Measurements from ENCODE around the gene CYP27A1. TPM values are rescaled to one million over a fixed set of nuclear protein-coding genes. Genes with fewer than 3 reads are reported as not detected.

Gene CYP27A1
- total and polyA plus RNA-seq, 2 of the 4 experiments (the other 2 are of a cell fraction) = 5.2 to 5.3 TPM

DNA sequence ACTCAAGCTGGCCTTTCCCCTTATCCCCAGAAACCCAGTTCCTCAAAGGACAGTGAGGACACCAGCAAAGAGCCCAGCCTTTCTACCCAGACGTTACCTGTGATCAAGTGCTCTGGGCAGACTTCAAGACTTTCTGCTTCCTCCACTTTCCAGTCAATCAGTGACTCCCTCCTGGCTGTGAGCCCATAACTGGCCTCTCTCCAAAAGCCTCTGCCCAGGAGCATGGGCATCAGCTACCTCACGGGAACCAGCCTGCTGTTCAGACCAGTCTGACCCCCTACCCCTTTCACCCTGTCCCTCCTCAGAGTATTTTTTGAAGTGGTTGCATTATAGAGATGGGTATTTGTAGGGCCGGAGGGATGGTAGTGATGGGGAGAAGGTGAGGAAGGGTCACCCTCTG lies 27.7 kb upstream of the CYP27A1 start:
- Histone ChIP-seq H3K23ac (ENCODE audit: low read depth, low read length) (no peak overlapping the region), H2AFZ (replicated peaks; ENCODE audit: low read length, poor library complexity) (no peak overlapping the region), H3K9me1 (ENCODE audit: insufficient read depth, low read length) (no peaks in the 10 kb centered on the region; the same call in 1 of the 2 replicates), H3K36me3 (ENCODE audit: control insufficient read depth, insufficient read depth, low read length) (peaks cover 52% of the 10 kb centered on the region), H2BK5ac (ENCODE audit: low read depth, low read length, poor library complexity, severe bottlenecking) (no peak overlapping the region), H2AK9ac (replicated peaks; ENCODE audit: low read depth, low read length, poor library complexity) (no peak overlapping the region), H3K4me2 (ENCODE audit: low read depth, low read length) (no peak overlapping the region), H3K18ac (ENCODE audit: low read depth, low read length) (no peak overlapping the region), H2BK20ac (ENCODE audit: low read depth, low read length) (no peak overlapping the region), H4K91ac (ENCODE audit: insufficient read depth, low read depth, low read length) (no peak overlapping the region), H2AK5ac (ENCODE audit: low read depth, low read length) (no peak overlapping the region), H3K79me1 (ENCODE audit: low read depth in 1 of 2, low read length in 2 of 2) (no peaks in the 10 kb centered on the region), H2BK120ac (ENCODE audit: low read depth, low read length) (no peak overlapping the region), H3K4ac (ENCODE audit: low read depth, low read length) (no peak overlapping the region), H3K4me1 (ENCODE audit: control insufficient read depth, insufficient read depth, low read length) (no peaks in the 10 kb centered on the region), H4K20me1 (ENCODE audit: insufficient read depth, low read length) (no peaks in the 10 kb centered on the region), H3K27me3 (ENCODE audit: control insufficient read depth, insufficient read depth, low read length) (no peaks in the 10 kb centered on the region), H3K4me3 (ENCODE audit: insufficient read depth, low read depth, low read length) (no peak overlapping the region), H4K5ac (ENCODE audit: low read depth, low read length) (no peak overlapping the region), H3K9me3 (ENCODE audit: control insufficient read depth, insufficient read depth, low read length) (no peaks in the 10 kb centered on the region), H3K9ac (ENCODE audit: low read depth, low read length) (no peak overlapping the region), H4K8ac (ENCODE audit: low read depth in 2 of 2, low read length in 2 of 2) (no peak overlapping the region), H3K27ac (ENCODE audit: insufficient read depth, low read length) (no peak overlapping the region), H3K56ac (ENCODE audit: extremely low read depth, insufficient read depth, low read length) (no peak overlapping the region), H3K14ac (replicated peaks; ENCODE audit: low read depth, low read length) (no peak overlapping the region), H2BK15ac (ENCODE audit: low read depth, low read length) (no peak overlapping the region)
- ATAC-seq (ENCODE audit: low read depth) (no peak), DNase-seq (no peak)
- in situ Hi-C loops (cut with MboI; ENCODE audit: low sequenced_read_pairs) = no loop called here
- intact Hi-C loops (cut with micrococcal nuclease) = no loop called here
- no peak for TF ChIP-seq MAFK (IDR thresholded peaks at IDR 0.05; ENCODE audit: low read depth, low read length)
- dilution Hi-C loops (cut with HindIII; ENCODE audit: low sequenced_read_pairs, unreplicated experiment) = no loop called here
- WGBS, 2 experiments (ENCODE audit: extremely low coverage in 2 of 2, insufficient read length in 1 of 2) = 90% methylated on average over 1 of the region's 3 CpGs; no CpG with 5 or more reads in 1 of the 2 experiments
- no TSS peak for BruUV-seq (replicated peaks)
- CTCF ChIA-PET = no interaction called here
- POLR2A ChIA-PET (ENCODE audit: unreplicated experiment) = no interaction called here

All from IMR-90 (cell line).